SH-SY5Y (cell line): ENCODE results near the gene IGSF3.

ENCODE experiments used
- GATA2 ChIP-seq: IDR thresholded peaks from 2 replicates; pipeline ENCODE4 v1.6.1; 2011; ENCODE audit warnings: mild to moderate bottlenecking, low read depth, low read length
- GATA3 ChIP-seq: IDR thresholded peaks from 2 replicates; pipeline ENCODE4 v1.6.1; 2011; ENCODE audit warnings: low read depth, mild to moderate bottlenecking, low read length, moderate library complexity

DNA sequence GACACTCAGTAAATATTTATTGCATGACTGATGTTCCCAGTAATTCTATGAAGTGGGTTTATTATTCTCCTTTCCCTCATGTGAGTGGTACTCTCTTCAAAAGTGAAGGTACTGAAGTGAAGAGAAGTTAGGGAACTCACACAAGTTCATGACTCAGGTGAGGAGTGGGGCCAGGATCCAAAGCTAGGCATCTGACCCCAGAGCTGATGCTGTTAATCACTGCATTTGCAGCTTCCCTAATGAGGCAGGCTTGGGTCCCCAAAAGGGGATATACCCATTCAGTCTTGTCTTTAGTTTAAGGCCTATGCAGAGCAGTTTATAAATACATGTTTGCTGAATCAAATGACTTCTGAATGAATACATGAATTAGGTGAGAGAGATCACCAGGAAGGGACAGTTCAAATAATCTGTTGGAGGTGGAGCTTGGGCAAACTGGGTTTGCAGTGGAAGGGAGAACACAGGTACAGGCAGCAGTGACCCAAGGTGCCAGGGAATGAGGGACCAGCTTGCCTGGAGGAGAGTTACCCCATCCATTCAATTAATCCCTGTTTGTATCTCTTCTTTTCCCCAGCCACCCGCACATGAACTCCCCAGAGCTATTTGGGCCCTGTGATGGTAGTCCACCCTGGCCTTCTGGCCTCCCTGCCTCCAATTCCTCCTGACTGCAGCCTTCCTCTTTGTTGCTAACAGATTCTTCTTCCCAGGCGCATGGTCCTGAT lies 98.7 kb downstream of the IGSF3 start:
- TF ChIP-seq GATA3: no peak
- no peak for TF ChIP-seq GATA2
